GM21576 (cell line): Measurements from ENCODE around the gene TRIM10.
"Not testable (repeated sequence)": the region's sequence is repeated elsewhere in the genome, so short reads cannot be mapped to it uniquely, and the experiment has no call there.

Experiments
- ATAC-seq: cut with Tn5 transposase; IDR thresholded peaks from one replicate; pipeline ENCODE4 v1.9.1; 2021; ENCODE audit warnings: mild to moderate bottlenecking, moderate library complexity; ENCODE audit not compliant: unreplicated experiment

TRIM10 gene

GRCh38 chr6:30154709-30155519 lies 6.1 kb downstream of the TRIM10 start:
- no peak for ATAC-seq

DNA sequence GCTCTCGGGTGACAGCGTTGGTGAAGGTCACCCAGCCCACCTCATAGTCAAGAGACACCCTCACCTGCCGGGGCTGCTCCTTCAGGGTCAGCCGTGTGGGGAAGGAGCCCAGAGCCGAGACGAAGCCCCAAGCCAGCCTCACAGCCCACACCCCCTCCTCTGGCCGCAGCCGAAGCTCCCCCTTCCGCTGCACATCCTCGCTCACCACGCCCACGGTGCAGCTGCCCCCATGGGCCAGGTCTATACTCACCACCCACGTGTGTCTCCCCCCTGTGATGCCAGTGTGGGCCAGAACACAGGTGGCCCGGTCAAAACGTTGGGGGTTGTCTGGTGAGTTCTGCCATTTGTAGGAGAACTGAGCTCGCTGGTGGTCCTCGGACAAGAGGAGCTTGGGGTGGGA lies 7.0 kb downstream of the TRIM10 start:
- no peak for ATAC-seq

- no peak for ATAC-seq
These were observed 8.0 kb downstream of the TRIM10 start for GRCh38 chr6:30152910-30153610.

- ATAC-seq, result no peak
These were observed 8.9 kb downstream of the TRIM10 start for GRCh38 chr6:30152016-30152673.

DNA sequence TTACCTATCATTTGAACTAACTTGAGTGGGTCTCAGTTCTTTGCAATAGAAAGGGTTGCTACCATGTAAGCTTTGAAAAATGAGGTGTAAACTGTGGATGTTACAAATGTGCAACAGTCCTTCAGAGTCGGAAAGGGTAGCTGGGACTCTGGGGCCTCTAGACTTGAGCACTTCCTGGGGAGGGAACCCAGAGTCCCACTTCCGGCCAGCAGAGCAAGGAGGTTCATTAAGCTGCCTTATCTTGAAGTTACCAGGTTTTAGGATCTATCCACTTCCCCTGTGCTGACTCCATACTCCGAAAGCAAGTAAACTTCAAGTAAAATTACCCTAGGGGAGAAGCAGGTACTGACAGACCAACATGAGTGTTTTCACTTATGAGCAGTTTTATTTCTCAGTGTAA lies 9.4 kb downstream of the TRIM10 start:
- ATAC-seq, result no peak

DNA sequence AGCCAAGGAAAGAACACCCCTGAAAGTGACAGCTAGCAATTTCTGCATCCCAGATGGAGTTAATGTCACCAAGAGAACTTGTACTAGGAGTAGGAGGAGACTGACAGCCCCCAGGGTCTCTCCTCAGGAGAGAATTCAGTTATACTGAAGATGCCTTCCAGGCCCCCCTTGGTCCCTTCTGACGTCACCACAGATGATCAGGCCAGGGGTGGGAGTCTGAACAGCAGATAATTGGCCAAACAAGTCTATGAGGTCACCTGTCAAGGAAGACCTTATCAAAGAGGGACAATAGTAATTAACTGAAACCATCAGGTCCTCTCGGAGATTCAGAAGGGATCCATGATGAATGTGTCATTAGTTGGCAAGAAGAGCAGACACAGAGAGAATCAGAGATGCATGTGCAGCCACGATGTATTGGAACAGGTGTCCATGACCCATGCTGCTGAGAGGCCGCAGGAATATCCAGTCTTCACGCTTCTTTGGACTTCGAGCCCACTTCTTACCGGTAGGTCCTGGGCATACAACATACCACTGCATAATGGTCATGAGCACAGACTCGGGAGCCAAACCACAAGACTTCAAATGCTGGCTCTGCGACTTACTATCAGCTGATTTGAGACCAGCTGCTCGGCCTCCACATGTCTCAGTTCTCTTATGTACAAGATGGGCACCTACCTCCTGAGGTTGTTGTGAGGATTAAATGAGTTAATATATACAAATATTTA lies 10.2 kb downstream of the TRIM10 start:
- ATAC-seq, result no peak

DNA sequence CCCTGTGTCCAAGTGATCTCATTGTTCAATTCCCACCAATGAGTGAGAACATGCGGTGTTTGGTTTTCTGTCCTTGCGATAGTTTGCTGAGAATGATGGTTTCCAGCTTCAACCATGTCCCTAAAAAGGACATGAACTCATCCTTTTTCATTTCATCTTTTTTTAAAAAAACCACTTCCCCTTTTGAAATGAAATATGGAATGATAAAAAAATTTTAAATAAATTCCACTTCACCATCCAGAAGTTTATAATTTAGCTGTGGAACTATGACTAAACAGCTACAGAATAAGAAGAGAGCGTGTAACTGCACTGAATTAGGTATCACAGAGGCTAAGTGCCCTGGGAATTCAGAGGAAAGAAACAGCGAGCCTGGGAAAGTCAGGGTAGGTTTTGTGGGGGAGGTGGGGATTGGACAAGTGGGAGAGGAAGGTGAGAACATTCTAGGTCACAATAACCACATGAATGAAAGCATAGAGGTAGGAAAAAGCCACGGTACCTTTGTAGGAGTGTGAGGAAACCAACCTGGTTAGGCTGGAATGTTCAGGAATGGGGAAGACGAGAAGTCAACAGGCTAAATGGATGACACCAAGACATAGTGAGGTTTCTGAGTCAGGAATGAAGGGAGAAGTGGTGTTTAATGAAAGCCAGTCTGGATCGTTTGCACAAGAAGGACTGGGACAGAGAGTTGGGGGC lies 11.0 kb downstream of the TRIM10 start:
- no peak for ATAC-seq

GRCh38 chr6:30149234-30149633 lies 11.8 kb downstream of the TRIM10 start:
- ATAC-seq, result no peak

- ATAC-seq, result no peak
These were observed 13.9 kb downstream of the TRIM10 start for GRCh38 chr6:30147096-30147495.

DNA sequence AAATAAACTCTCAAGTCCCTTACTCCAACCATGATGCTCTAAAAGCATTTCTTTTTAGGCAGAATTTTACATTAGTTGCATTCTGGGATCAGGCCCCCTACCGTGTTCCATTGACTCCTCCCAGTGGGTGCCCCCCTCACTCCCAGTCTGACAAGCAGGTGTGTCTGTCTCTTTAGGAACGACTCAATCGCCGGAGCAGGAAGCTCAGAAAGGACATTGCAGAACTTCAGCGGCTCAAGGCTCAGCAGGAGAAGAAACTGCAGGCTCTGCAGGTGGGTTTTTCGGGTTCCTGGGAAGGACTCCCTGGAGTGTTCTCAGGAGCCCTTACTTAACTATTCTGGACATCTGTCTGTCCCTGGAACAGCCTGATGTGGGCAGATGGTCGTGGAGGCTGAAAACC lies 15.2 kb downstream of the TRIM10 start:
- ATAC-seq, result no peak

- ATAC-seq, result no peak
These were observed 16.2 kb downstream of the TRIM10 start for GRCh38 chr6:30144811-30145210.

GRCh38 chr6:30143780-30144179 lies 17.2 kb downstream of the TRIM10 start:
- no peak for ATAC-seq

- no peak for ATAC-seq
These were observed 18.3 kb downstream of the TRIM10 start for GRCh38 chr6:30142665-30143064.

- ATAC-seq, result not testable (repeated sequence)
These were observed 20.8 kb downstream of the TRIM10 start for GRCh38 chr6:30140240-30140639.

DNA sequence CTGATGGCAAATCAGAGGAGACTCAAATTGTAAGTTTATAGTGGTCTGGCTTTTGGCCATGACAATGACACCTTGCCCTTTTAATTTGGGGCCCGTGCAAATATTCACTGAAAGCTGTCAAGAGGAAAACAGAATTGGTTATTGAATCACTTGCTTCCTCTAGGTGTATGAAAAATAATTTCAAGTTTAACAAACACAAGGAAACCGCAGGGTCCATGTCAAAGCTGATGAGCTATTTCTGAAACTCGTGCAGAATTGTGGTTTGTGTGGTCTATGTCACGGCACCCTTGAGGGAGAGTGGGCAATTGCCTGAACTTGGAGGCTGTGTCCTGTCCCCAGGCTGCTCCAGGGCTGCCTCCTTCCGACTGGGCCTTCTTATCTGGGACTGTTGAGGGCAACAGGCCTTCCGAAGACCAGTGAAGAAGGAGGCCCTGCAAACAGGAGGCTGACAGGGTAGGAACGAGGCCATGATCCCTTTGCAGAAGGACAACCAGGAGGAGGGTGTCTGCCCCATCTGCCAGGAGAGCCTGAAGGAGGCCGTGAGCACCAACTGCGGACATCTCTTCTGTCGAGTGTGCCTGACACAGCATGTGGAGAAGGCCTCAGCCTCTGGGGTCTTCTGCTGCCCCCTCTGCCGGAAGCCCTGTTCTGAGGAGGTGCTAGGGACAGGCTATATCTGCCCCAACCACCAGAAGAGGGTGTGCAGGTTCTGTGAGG lies 24.3 kb downstream of the TRIM10 start:
- no peak for ATAC-seq

GRCh38 chr6:30135757-30136156 lies 25.3 kb downstream of the TRIM10 start, which contains the start of gene TRIM40:
Gene TRIM40 (plus strand): TSS chr6:30136140. CDS start chr6:30137037, 897 bp downstream.
- no peak for ATAC-seq

- no peak for ATAC-seq
These were observed 25.9 kb downstream of the TRIM10 start for GRCh38 chr6:30135147-30135546.

- no peak for ATAC-seq
These were observed 29.0 kb downstream of the TRIM10 start for GRCh38 chr6:30131947-30132497.
